Stimulated activated CD8-positive, alpha-beta memory T cell treated with anti-CD3 and anti-CD28 coated beads, Interleukin-4, amount 100 ng/mL, for 1 hour (primary cell): ENCODE measurements around the gene LIMS2.

Experiments used
- DNase-seq, 2 donors: peaks; one replicate each; pipeline ENCODE4 v3.0.0-alpha.2; 2020; ENCODE audit warnings: low read depth in 2 of 2, low spot score in 1 of 2

Gene LIMS2

GRCh38 chr2:127658641-127659407 is 16.5 kb downstream of the LIMS2 start:
- no peak for DNase-seq

GRCh38 chr2:127658146-127658545 is 17.2 kb downstream of the LIMS2 start:
- DNase-seq: no peak

GRCh38 chr2:127657232-127657595 is 18.1 kb downstream of the LIMS2 start:
- no peak for DNase-seq

- no peak for DNase-seq
Measured at GRCh38 chr2:127656569-127657231, 18.6 kb downstream of the LIMS2 start.

- DNase-seq: no peak
Measured at GRCh38 chr2:127655209-127656073, 19.9 kb downstream of the LIMS2 start.

GRCh38 chr2:127654838-127655175 is 20.5 kb downstream of the LIMS2 start:
- DNase-seq: no peak

GRCh38 chr2:127654084-127654837 is 21.1 kb downstream of the LIMS2 start:
- DNase-seq: no peak

GRCh38 chr2:127653421-127654083 is 21.8 kb downstream of the LIMS2 start:
- no peak for DNase-seq

- DNase-seq: no peak
Measured at GRCh38 chr2:127652786-127653357, 22.5 kb downstream of the LIMS2 start.

GRCh38 chr2:127651971-127652550 is 23.3 kb downstream of the LIMS2 start:
- DNase-seq: no peak

- DNase-seq: no peak
Measured at GRCh38 chr2:127651381-127651809, 23.9 kb downstream of the LIMS2 start.

GRCh38 chr2:127650785-127651380 is 24.4 kb downstream of the LIMS2 start:
- DNase-seq: no peak

- no peak for DNase-seq
Measured at GRCh38 chr2:127650041-127650784, 25.1 kb downstream of the LIMS2 start.

GRCh38 chr2:127649684-127650040 is 25.7 kb downstream of the LIMS2 start:
- peak; percentile 71 to 85 for DNase-seq

- no peak for DNase-seq
Measured at GRCh38 chr2:127649100-127649611, 26.2 kb downstream of the LIMS2 start.

GRCh38 chr2:127648321-127648720 is 27.0 kb downstream of the LIMS2 start:
- DNase-seq: no peak

- DNase-seq: no peak
Measured at GRCh38 chr2:127647242-127648190, 27.8 kb downstream of the LIMS2 start.
